A549 (cell line): Measurements from ENCODE around the gene TMTC1. TPM values are rescaled to one million over a fixed set of nuclear protein-coding genes. Genes with fewer than 3 reads are reported as not detected.
A peak's percentile ranks its signal among the peaks of the same experiment; 100 is the strongest.

Experiments
- ATAC-seq, 2 experiments: fragments of 200-7000 bp in 1 of 2; fragments of >200 bp in 1 of 2; cut with Nextera tagmentation in 1 of 2; cut with Tn5 transposase in 1 of 2; 3 replicates each; pipeline versions ENCODE4 v1.8.0 to v1.9.1; 2018 to 2020; ENCODE audit warnings: mild to moderate bottlenecking in 1 of 2, moderate library complexity in 1 of 2
- CTCF ChIA-PET: fragments of 300-600 bp; sonication (Branson Sonifier 250); formaldehyde crosslinking; extraction: SDS; loops from one replicate; lab custom pipeline; 2021; ENCODE audit warnings: antibody characterized with exemption, inconsistent platforms; lab: Yijun Ruan, JAX
- POLR2A ChIA-PET: fragments of 350-600 bp; formaldehyde crosslinking; extraction: SDS; loops from one replicate; lab custom pipeline; 2021; ENCODE audit warnings: antibody characterized with exemption, inconsistent platforms; lab: Yijun Ruan, JAX
- DNase-seq, 2 experiments: peaks; one replicate each; pipeline versions ENCODE4 v3.0.0 to v3.0.0-alpha.2; 2011 to 2016; ENCODE audit warnings: low read depth in 1 of 2, low spot score in 1 of 2
- FAIRE-seq: peaks from 2 replicates; lab custom pipeline; 2011; peaks lifted over from hg19 to GRCh38; lab: Jason Lieb, UNC
- H3K27ac ChIP-seq, 2 experiments: fragments of >200 bp; sonication (Bioruptor Twin); formaldehyde crosslinking; 3 replicates each; pipeline ENCODE4 v1.5.1; 2016 to 2017
- H3K4me1 ChIP-seq: fragments of >200 bp; sonication (Bioruptor Twin); formaldehyde crosslinking; 3 replicates; pipeline ENCODE4 v1.6.1; 2016
- H3K4me2 ChIP-seq: fragments of >200 bp; sonication (Bioruptor Twin); formaldehyde crosslinking; 3 replicates; pipeline ENCODE4 v1.6.1; 2016
- H3K4me3 ChIP-seq: fragments of >200 bp; sonication (Bioruptor Twin); formaldehyde crosslinking; 3 replicates; pipeline ENCODE4 v1.5.1; 2016
- H3K9me3 ChIP-seq: fragments of >200 bp; sonication (Bioruptor Twin); formaldehyde crosslinking; 3 replicates; pipeline ENCODE4 v1.6.1; 2016
- BHLHE40 ChIP-seq: IDR thresholded peaks from 2 replicates; pipeline ENCODE4 v1.6.1; 2012; ENCODE audit warnings: low read depth, low read length, inconsistent platforms
- CHD2 ChIP-seq: fragments of 150-350 bp; IDR thresholded peaks from 2 replicates; pipeline ENCODE4 v1.6.1; 2014; ENCODE audit warnings: low read length; ENCODE audit not compliant: partially characterized antibody
- EP300 ChIP-seq, 2 experiments: fragments of >200 bp; sonication (Bioruptor Twin); formaldehyde crosslinking; IDR thresholded peaks; 2 replicates in 1 of 2; 3 replicates in 1 of 2; pipeline ENCODE4 v1.6.1; 2016 to 2017
- GATA3 ChIP-seq: IDR thresholded peaks from 2 replicates; pipeline ENCODE4 v1.6.1; 2012; ENCODE audit warnings: borderline replicate concordance
- HEYL ChIP-seq: fragments of 250-450 bp; sonication (Bioruptor Pico); IDR thresholded peaks from 2 replicates; pipeline ENCODE4 v1.8.0; 2021; ENCODE audit warnings: mild to moderate bottlenecking, moderate library complexity
- HOXA7 ChIP-seq: fragments of 250-450 bp; sonication (Bioruptor Pico); IDR thresholded peaks from 2 replicates; pipeline ENCODE4 v1.5.0; 2020; ENCODE audit warnings: mild to moderate bottlenecking, moderate library complexity
- KDM1A ChIP-seq: fragments of 200-600 bp; sonication (generic); IDR thresholded peaks from 2 replicates; pipeline ENCODE4 v1.6.1; 2016; ENCODE audit warnings: low read depth, mild to moderate bottlenecking
- KDM5A ChIP-seq: fragments of 200-600 bp; sonication (generic); IDR thresholded peaks from 2 replicates; pipeline ENCODE4 v1.6.1; 2016; ENCODE audit warnings: antibody characterized with exemption, mild to moderate bottlenecking
- MAFK ChIP-seq: fragments of 450-650 bp; IDR thresholded peaks from 2 replicates; pipeline ENCODE4 v1.6.1; 2014; ENCODE audit not compliant: partially characterized antibody
- MYC ChIP-seq: IDR thresholded peaks from 2 replicates; pipeline ENCODE4 v1.6.1; 2012; ENCODE audit warnings: mild to moderate bottlenecking, inconsistent platforms, low read length, improper control_type of control experiment, borderline replicate concordance
- NFE2L2 ChIP-seq: fragments of 150-350 bp; conservative IDR thresholded peaks from 2 replicates; pipeline ENCODE4 v1.6.1; 2014; ENCODE audit warnings: low read length
- NPAS2 ChIP-seq: fragments of 250-450 bp; sonication (Bioruptor Pico); IDR thresholded peaks from 2 replicates; pipeline ENCODE4 v1.8.0; 2022; ENCODE audit warnings: mild to moderate bottlenecking, moderate library complexity, borderline replicate concordance
- NR3C1 ChIP-seq: fragments of >200 bp; sonication (Bioruptor Twin); formaldehyde crosslinking; IDR thresholded peaks from 3 replicates; pipeline ENCODE4 v1.6.1; 2017
- RCOR1 ChIP-seq: fragments of 150-350 bp; IDR thresholded peaks from 2 replicates; pipeline ENCODE4 v1.6.1; 2014; ENCODE audit warnings: antibody characterized with exemption, low read length, low read depth
- RNF2 ChIP-seq: fragments of 200-600 bp; sonication (generic); IDR thresholded peaks from 2 replicates; pipeline ENCODE4 v1.6.1; 2016; ENCODE audit warnings: low read depth, mild to moderate bottlenecking, antibody characterized with exemption, moderate library complexity, borderline replicate concordance
- TFCP2L1 ChIP-seq: fragments of 250-450 bp; sonication (Bioruptor Pico); IDR thresholded peaks from 2 replicates; pipeline ENCODE4 v1.5.0; 2021; ENCODE audit warnings: mild to moderate bottlenecking
- ZNF302 ChIP-seq: fragments of 250-450 bp; sonication (Bioruptor Pico); IDR thresholded peaks from 2 replicates; pipeline ENCODE4 v1.9.0; 2021; ENCODE audit warnings: inconsistent platforms, mild to moderate bottlenecking, moderate library complexity
- WGBS: methylation state at CpG from one replicate; pipeline ENCODE4 v1.1.6; 2017; ENCODE audit errors: missing lambda C conversion rate; 5-methylcytosine and 5-hydroxymethylcytosine counted together
- polyA plus RNA-seq, 4 experiments: library from polyadenylated mRNA; depleted of rRNA in 3 of 4; stranded (reverse); fragments of >200 nt; fragmentation: RNase III in 1 of 4; extraction: RNeasy Plus Mini Kit Qiagen cat#74134 plus additional on column Dnase treatment in 1 of 4; gene quantifications; 2 replicates in 3 of 4; 3 replicates in 1 of 4; pipeline ENCODE4 v1.2.3, GENCODE V29; 2011 to 2017
- TF ChIP-seq, protein P1 (sequence below): IDR thresholded peaks from 2 replicates; pipeline ENCODE4 v1.6.1; 2012
- TF ChIP-seq, protein P2 (sequence below): IDR thresholded peaks from 2 replicates; pipeline ENCODE4 v1.6.1; 2012; ENCODE audit warnings: low read depth, borderline replicate concordance
- TF ChIP-seq, protein P3 (sequence below): IDR thresholded peaks from 2 replicates; pipeline ENCODE4 v1.6.1; 2012
- TF ChIP-seq, protein P4 (sequence below): fragments of >200 bp; sonication (Bioruptor Twin); formaldehyde crosslinking; IDR thresholded peaks from 3 replicates; pipeline ENCODE4 v1.6.1; 2016
- TF ChIP-seq, protein P5 (sequence below): fragments of 150-350 bp; IDR thresholded peaks from 2 replicates; pipeline ENCODE4 v1.6.1; 2014; ENCODE audit warnings: low read depth, mild to moderate bottlenecking, low read length

Gene TMTC1
- polyA plus RNA-seq, 2 of the 4 experiments (the other 2 are of a cell fraction) = 0.28 TPM; not detected in 1

DNA sequence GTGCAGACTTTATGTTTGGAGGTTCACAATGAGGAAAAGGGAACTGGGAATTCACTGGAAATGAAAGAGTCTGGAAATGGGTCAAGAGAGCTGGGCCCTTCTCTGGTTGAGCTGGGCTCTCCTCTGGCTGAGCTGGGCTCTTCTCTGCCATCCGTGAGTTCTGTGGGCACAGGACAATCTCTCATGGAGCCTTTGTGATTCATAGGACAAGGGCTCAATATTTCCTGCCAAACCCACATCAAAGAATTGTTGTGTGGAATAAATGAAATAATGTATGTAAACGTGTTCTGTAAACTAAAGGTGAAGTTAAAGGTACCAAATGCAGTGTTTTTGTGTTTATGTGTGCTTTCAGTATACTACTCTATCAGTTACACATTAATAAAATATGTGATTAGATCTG lies 190.7 kb downstream of the TMTC1 start:
- ATAC-seq = no peak
- CTCF ChIA-PET = no interaction called here
- H3K4me2 ChIP-seq = no peak overlapping the region
- TF ChIP-seq, protein P1, sequence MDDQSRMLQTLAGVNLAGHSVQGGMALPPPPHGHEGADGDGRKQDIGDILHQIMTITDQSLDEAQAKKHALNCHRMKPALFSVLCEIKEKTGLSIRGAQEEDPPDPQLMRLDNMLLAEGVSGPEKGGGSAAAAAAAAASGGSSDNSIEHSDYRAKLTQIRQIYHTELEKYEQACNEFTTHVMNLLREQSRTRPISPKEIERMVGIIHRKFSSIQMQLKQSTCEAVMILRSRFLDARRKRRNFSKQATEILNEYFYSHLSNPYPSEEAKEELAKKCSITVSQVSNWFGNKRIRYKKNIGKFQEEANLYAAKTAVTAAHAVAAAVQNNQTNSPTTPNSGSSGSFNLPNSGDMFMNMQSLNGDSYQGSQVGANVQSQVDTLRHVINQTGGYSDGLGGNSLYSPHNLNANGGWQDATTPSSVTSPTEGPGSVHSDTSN = no peak
- TF ChIP-seq, protein P2, sequence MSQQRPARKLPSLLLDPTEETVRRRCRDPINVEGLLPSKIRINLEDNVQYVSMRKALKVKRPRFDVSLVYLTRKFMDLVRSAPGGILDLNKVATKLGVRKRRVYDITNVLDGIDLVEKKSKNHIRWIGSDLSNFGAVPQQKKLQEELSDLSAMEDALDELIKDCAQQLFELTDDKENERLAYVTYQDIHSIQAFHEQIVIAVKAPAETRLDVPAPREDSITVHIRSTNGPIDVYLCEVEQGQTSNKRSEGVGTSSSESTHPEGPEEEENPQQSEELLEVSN = no peak
- TF ChIP-seq RCOR1 = no peak
- TF ChIP-seq HEYL (CRISPR knock-in tag) = no peak
- TF ChIP-seq KDM5A = no peak
- TF ChIP-seq EP300 (IDR thresholded peaks at IDR 0.05) = no peak
- TF ChIP-seq, all 56 proteins: peak for 0
- no peak for DNase-seq
- no peak overlapping the region for H3K27ac ChIP-seq
- no peak overlapping the region for H3K4me3 ChIP-seq
- no peak for FAIRE-seq
- H3K4me1 ChIP-seq = no peaks in the 10 kb centered on the region
- POLR2A ChIA-PET = no interaction called here
- 15% methylated on average over 2 of the region's 2 CpGs for WGBS
- H3K9me3 ChIP-seq = no peaks in the 10 kb centered on the region; the same call in 2 of the 3 replicates

DNA sequence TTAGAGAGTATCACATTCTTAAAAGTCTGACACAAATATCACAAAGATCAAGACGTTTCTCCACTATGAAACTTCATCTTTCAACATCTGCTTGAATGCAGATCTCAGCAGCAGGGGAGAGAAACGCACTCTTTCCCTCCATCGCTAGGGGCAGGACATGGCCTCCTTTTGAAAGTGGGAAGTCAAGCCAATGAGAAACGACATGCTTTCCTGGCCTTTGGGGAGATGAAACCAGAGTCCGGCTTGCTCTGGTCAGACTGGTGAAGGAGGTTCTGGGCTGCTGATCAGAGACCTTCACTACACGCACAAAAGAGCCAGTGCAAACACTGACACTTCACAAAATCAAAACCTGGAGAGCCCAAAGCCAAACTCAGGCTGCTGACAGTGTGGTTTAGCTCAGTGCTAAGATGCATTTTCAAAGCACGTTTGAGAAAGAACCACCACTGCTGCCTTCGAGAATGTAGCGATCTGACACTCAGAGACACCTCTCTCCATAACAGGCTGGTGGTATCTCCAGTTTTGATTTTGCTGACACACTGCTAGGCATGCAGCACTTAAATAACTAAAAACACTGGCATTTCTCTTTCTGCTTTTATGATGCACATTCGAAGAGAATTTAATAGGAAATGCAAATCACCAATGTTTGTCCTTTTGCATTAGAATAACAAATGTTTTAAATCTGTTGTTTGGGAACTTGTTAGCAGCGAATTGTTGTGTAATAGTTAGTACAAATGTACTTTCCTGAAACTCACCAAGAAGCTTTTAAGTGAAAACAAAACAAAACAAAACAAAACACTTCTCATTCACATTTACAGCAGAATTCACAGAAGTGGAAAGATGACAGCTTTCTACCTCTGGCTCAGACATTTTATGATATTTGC lies 192.4 kb downstream of the TMTC1 start:
- no peak overlapping the region for H3K4me2 ChIP-seq
- ChIA-PET CTCF (no interaction called here), POLR2A (no interaction called here)
- no peak for FAIRE-seq
- TF ChIP-seq RNF2 (no peak), NR3C1 (no peak), GATA3 (no peak), TFCP2L1 (no peak)
- TF ChIP-seq, protein P3, sequence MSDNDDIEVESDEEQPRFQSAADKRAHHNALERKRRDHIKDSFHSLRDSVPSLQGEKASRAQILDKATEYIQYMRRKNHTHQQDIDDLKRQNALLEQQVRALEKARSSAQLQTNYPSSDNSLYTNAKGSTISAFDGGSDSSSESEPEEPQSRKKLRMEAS = no peak
- no peak overlapping the region for H3K27ac ChIP-seq
- peak in 1 of 2 experiments; percentile 65; a peak in 4 of 6 replicates for ATAC-seq
- no peaks in the 10 kb centered on the region for H3K4me1 ChIP-seq
- no peaks in the 10 kb centered on the region; the same call in 2 of the 3 replicates for H3K9me3 ChIP-seq
- DNase-seq = peak in 1 of 2 experiments; percentile 12
- no peak overlapping the region for H3K4me3 ChIP-seq
- whole genome bisulfite sequencing = 8% methylated on average over 11 of the region's 11 CpGs

DNA sequence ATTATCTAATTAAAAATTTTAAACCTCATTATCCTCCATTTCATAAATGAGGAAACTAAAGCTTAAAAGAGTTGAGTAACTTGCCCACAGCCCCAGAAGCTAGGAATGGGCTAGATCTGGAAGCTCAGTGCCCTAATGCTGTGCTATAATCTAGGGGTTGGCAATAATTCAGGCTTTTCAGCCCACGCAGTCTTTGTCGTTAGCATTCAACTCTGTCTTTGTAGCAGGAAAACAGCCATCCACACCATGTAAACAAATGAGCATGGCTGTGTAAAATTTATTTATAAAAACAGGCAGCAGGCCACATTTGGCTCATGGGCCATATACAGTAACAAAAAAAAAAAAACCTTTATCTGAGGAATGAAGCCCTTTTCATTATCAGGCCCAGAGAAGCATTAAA lies 193.9 kb downstream of the TMTC1 start:
- H3K4me3 ChIP-seq = no peak overlapping the region
- TF ChIP-seq HOXA7 (no peak), KDM1A (no peak), MAFK (no peak), CHD2 (no peak), ZNF302 (CRISPR knock-in tag) (no peak), MYC (no peak), NPAS2 (CRISPR knock-in tag) (no peak), RCOR1 (no peak), HEYL (CRISPR knock-in tag) (no peak), BHLHE40 (no peak), NFE2L2 (no peak)
- TF ChIP-seq, protein P4, sequence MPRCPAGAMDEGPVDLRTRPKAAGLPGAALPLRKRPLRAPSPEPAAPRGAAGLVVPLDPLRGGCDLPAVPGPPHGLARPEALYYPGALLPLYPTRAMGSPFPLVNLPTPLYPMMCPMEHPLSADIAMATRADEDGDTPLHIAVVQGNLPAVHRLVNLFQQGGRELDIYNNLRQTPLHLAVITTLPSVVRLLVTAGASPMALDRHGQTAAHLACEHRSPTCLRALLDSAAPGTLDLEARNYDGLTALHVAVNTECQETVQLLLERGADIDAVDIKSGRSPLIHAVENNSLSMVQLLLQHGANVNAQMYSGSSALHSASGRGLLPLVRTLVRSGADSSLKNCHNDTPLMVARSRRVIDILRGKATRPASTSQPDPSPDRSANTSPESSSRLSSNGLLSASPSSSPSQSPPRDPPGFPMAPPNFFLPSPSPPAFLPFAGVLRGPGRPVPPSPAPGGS = no peak
- TF ChIP-seq, protein P5, sequence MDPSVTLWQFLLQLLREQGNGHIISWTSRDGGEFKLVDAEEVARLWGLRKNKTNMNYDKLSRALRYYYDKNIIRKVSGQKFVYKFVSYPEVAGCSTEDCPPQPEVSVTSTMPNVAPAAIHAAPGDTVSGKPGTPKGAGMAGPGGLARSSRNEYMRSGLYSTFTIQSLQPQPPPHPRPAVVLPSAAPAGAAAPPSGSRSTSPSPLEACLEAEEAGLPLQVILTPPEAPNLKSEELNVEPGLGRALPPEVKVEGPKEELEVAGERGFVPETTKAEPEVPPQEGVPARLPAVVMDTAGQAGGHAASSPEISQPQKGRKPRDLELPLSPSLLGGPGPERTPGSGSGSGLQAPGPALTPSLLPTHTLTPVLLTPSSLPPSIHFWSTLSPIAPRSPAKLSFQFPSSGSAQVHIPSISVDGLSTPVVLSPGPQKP = no peak
- TF ChIP-seq, protein P3 = no peak
- ATAC-seq = no peak
- no peak for DNase-seq
- no peak for FAIRE-seq
- ChIA-PET CTCF (interaction anchor here (0.8 kb wide), 1 partner anchor 12 kb away, joined by 3 read pairs; no protein-coding TSS in a partner anchor), POLR2A (no interaction called here)
- H3K9me3 ChIP-seq = no peaks in the 10 kb centered on the region; the same call in 2 of the 3 replicates
- H3K4me1 ChIP-seq = no peaks in the 10 kb centered on the region
- no peak overlapping the region for H3K4me2 ChIP-seq
- no peak overlapping the region for H3K27ac ChIP-seq
- WGBS = 67% methylated on average over 2 of the region's 2 CpGs
